ENCODE measurements around the gene ERICH3. TPM values are rescaled to one million over a fixed set of nuclear protein-coding genes. Genes with fewer than 3 reads are reported as not detected.

The ERICH3 gene
- total RNA-seq, 1 donor from 2014 or later, result 8.1 TPM

DNA sequence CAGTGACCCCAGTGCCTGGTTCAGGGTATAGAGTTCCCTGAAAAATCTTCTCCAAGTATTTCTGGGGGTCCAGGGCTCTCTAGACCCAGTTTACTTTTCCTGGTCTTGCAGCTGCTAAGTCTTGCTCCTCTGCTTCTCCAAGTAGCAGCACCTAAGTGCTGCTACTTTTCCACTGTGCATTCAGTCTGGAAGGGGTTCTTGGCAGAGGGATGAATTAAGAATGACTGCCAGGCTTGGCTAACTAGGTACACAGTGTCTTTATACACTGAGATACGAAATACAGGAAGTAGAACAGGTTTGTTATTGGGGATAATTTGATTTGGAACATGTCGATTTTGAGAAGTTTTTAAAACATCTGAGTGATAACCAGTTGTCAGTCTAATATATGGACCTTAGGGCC is 24.2 kb upstream of the ERICH3 start:
- Histone ChIP-seq H3K9me3 (no peaks in the 10 kb centered on the region), H3K27me3 (ENCODE audit: low read depth) (no peaks in the 10 kb centered on the region), H3K4me3 (no peak overlapping the region), H3K36me3 (peaks cover 7% of the 10 kb centered on the region), H3K4me1 (no peaks in the 10 kb centered on the region), H3K27ac (no peak overlapping the region)
- DNase-seq (no peak), ATAC-seq (no peak)
- intact Hi-C loops (cut with DNase I), result no loop called here
- TF ChIP-seq, protein P1, sequence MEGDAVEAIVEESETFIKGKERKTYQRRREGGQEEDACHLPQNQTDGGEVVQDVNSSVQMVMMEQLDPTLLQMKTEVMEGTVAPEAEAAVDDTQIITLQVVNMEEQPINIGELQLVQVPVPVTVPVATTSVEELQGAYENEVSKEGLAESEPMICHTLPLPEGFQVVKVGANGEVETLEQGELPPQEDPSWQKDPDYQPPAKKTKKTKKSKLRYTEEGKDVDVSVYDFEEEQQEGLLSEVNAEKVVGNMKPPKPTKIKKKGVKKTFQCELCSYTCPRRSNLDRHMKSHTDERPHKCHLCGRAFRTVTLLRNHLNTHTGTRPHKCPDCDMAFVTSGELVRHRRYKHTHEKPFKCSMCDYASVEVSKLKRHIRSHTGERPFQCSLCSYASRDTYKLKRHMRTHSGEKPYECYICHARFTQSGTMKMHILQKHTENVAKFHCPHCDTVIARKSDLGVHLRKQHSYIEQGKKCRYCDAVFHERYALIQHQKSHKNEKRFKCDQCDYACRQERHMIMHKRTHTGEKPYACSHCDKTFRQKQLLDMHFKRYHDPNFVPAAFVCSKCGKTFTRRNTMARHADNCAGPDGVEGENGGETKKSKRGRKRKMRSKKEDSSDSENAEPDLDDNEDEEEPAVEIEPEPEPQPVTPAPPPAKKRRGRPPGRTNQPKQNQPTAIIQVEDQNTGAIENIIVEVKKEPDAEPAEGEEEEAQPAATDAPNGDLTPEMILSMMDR (IDR thresholded peaks at IDR 0.05), result no peak

DNA sequence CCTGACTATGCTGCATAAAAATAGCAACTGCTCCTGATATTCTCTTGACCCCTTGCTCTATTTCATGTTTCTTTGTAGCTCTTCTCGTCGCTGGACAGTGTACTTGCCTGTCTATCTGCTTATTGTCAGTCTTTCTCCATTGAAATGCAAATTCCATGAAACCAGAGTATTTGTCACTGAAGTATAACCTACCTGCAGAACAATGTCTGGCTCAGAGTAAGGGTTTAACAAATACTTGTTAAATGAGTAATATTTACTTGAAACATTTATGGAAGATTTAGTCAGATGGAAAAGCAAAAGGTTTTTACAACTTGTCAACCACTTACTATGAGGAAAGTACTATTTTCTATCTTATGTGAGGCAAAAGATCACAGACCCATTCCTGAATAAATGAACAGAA is 19.9 kb upstream of the ERICH3 start:
- Histone ChIP-seq H3K4me1 (no peaks in the 10 kb centered on the region), H3K4me3 (no peak overlapping the region), H3K9me3 (no peaks in the 10 kb centered on the region), H3K27me3 (ENCODE audit: low read depth) (no peaks in the 10 kb centered on the region), H3K36me3 (no peaks in the 10 kb centered on the region), H3K27ac (no peak overlapping the region)
- TF ChIP-seq, protein P1 (IDR thresholded peaks at IDR 0.05), result no peak
- intact Hi-C loops (cut with DNase I), result no loop called here
- ATAC-seq (no peak), DNase-seq (no peak)

DNA sequence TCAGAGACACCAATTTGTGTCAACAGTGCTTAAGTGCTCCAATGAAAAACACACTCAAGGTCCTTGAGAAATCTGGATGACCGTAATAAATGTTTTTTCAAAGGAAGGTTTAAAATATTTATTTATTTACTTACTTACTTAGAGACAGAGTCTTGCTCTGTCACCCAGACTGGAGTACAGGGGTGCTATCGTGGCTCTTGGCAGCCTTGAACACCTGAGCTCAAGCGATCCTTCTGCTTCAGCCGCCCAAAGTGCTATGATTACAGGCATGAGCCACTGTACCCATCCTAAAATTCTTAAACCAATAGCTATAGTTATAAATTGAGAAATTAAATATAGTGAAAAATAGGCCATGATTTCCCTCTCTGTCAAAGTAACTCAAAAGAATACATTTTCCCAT is 17.3 kb upstream of the ERICH3 start:
- Histone ChIP-seq H3K4me3 (no peak overlapping the region), H3K36me3 (no peaks in the 10 kb centered on the region), H3K27ac (no peak overlapping the region), H3K4me1 (no peaks in the 10 kb centered on the region), H3K9me3 (no peaks in the 10 kb centered on the region), H3K27me3 (ENCODE audit: low read depth) (no peaks in the 10 kb centered on the region)
- TF ChIP-seq, protein P1 (IDR thresholded peaks at IDR 0.05), result no peak
- intact Hi-C loops (cut with DNase I), result no loop called here
- ATAC-seq, result peak in 1 of 2 donors; percentile 58
- no peak for DNase-seq

DNA sequence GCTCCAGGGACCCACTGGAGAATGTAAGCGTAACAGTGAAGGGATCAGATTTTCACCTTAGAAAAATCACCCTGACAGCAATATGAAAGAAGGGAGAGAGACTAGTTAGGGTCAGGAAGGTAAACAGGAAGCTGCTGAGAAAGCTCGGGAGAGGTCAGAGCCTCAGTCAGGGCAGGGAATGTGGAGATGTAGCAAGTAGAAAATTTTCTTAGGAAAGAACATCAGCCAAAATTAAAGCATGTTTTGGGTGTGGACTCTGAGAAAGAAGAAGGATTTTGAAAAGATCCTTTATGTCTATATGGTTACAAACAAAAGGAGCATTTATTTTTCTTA is 16.7 kb upstream of the ERICH3 start:
- no peaks in the 10 kb centered on the region for H3K36me3 ChIP-seq
- ATAC-seq, result peak in 1 of 2 donors; percentile 7

DNA sequence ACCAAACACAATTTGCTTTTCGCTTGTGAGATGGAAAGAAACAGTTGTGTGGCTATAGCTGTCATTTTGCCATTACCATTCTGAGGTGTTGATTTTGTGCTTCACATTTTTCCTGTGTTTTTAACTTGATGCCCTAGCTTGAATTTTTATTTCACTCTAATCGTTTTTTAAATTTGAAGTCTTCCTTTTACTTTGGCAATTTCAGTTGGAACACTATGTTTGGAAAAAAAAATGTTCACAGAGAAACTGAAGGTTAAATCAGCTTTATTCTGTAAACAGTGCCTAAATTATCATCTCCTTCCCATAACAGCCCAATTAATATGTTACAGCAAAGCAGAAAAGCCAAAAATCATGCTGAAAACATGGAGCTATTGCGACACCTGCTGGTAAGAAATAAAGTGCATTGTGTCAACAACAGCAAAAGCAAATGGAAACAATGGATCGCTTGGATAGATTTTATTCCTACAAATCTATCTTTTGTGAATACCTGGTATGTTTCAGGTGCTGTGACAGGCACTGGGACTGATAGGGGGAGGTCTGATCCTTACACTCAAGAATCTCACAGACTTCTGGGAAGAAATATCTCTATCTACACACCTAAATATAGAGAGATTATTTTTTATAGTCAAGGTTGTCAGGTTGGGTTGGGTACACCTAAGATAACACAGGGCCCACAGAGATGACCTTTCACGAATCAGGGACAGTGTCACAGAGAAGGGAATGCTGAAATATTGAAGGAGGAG is 16.2 kb upstream of the ERICH3 start:
- H3K36me3 ChIP-seq, result no peaks in the 10 kb centered on the region
- no peak overlapping the region for H3K4me3 ChIP-seq
- TF ChIP-seq, protein P1 (IDR thresholded peaks at IDR 0.05), result peak; percentile 77
- H3K4me1 ChIP-seq, result no peaks in the 10 kb centered on the region
- H3K27ac ChIP-seq, result no peak overlapping the region
- DNase-seq (no peak), ATAC-seq (peak in 1 of 2 donors; percentile 71)
- no peaks in the 10 kb centered on the region for H3K27me3 ChIP-seq (ENCODE audit: low read depth)
- intact Hi-C loops (cut with DNase I), result no loop called here
- H3K9me3 ChIP-seq, result no peaks in the 10 kb centered on the region

More for the DNA sequence above, 16.7 kb upstream of the ERICH3 start:
- intact Hi-C loops (cut with DNase I), result no loop called here
- H3K4me3 ChIP-seq, result no peak overlapping the region
- DNase-seq, result no peak
- no peaks in the 10 kb centered on the region for H3K27me3 ChIP-seq (ENCODE audit: low read depth)
- TF ChIP-seq, protein P1 (IDR thresholded peaks at IDR 0.05), result no peak
- no peaks in the 10 kb centered on the region for H3K9me3 ChIP-seq
- H3K4me1 ChIP-seq, result no peaks in the 10 kb centered on the region
- H3K27ac ChIP-seq, result no peak overlapping the region
